Hindlimb muscle (tissue), 1 donor: ENCODE data around the gene TMEM19. TPM values are rescaled to one million over a fixed set of nuclear protein-coding genes. Genes with fewer than 3 reads are reported as not detected.
"Not testable (repeated sequence)": the region's sequence is repeated elsewhere in the genome, so short reads cannot be mapped to it uniquely, and the experiment has no call there.

Experiments used
- DNase-seq: peaks from one replicate; pipeline ENCODE4 v3.0.0-alpha.2; 2013
- polyA plus RNA-seq: library from polyadenylated mRNA; unstranded; fragments of 120-200 nt; gene quantifications from one replicate; pipeline ENCODE4 v1.2.1, GENCODE V29; 2013; ENCODE audit not compliant: insufficient read length

Gene TMEM19
- polyA plus RNA-seq, 1 donor: 34.6 TPM

GRCh38 chr12:71666259-71666658 lies 19.6 kb upstream of the TMEM19 start:
- no peak for DNase-seq

- DNase-seq: no peak
Observed at GRCh38 chr12:71671311-71671710, 14.6 kb upstream of the TMEM19 start.

- no peak for DNase-seq
Observed at GRCh38 chr12:71671816-71672215, 14.1 kb upstream of the TMEM19 start.

GRCh38 chr12:71682466-71682865 lies 3.4 kb upstream of the TMEM19 start:
- DNase-seq: no peak

GRCh38 chr12:71683633-71684032 lies 2.2 kb upstream of the TMEM19 start:
- DNase-seq: no peak

GRCh38 chr12:71684081-71684480 lies 1.8 kb upstream of the TMEM19 start:
- no peak for DNase-seq

- DNase-seq: no peak
Observed at GRCh38 chr12:71685312-71685906, 473 bp upstream of the TMEM19 start.

- no peak for DNase-seq
Observed at GRCh38 chr12:71686658-71687025, 760 bp downstream of the TMEM19 start.

- DNase-seq: not testable (repeated sequence)
Observed at GRCh38 chr12:71687172-71687571, 1.3 kb downstream of the TMEM19 start.

GRCh38 chr12:71688961-71689570 lies 3.2 kb downstream of the TMEM19 start:
- DNase-seq: no peak

- DNase-seq: no peak
Observed at GRCh38 chr12:71691504-71692129, 5.7 kb downstream of the TMEM19 start.

GRCh38 chr12:71693126-71693525 lies 7.2 kb downstream of the TMEM19 start:
- no peak for DNase-seq

GRCh38 chr12:71693651-71694050 lies 7.8 kb downstream of the TMEM19 start:
- not testable (repeated sequence) for DNase-seq

- no peak for DNase-seq
Observed at GRCh38 chr12:71694099-71694820, 8.4 kb downstream of the TMEM19 start.

GRCh38 chr12:71695782-71696181 lies 9.9 kb downstream of the TMEM19 start:
- DNase-seq: no peak

GRCh38 chr12:71702181-71702580 lies 16.3 kb downstream of the TMEM19 start:
- not testable (repeated sequence) for DNase-seq

GRCh38 chr12:71702590-71702989 lies 16.7 kb downstream of the TMEM19 start:
- DNase-seq: no peak

GRCh38 chr12:71703206-71703605 lies 17.3 kb downstream of the TMEM19 start:
- DNase-seq: no peak

GRCh38 chr12:71704920-71705319 lies 19.0 kb downstream of the TMEM19 start:
- no peak for DNase-seq

GRCh38 chr12:71708658-71709057 lies 22.8 kb downstream of the TMEM19 start:
- DNase-seq: no peak

GRCh38 chr12:71710276-71711125 lies 24.6 kb downstream of the TMEM19 start:
- DNase-seq: no peak

GRCh38 chr12:71718611-71719010 lies 32.7 kb downstream of the TMEM19 start:
- DNase-seq: no peak
